HepG2 (cell line): Measurements from ENCODE around the gene TIMM13. TPM values are rescaled to one million over a fixed set of nuclear protein-coding genes. Genes with fewer than 3 reads are reported as not detected.
A peak's percentile ranks its signal among the peaks of the same experiment; 100 is the strongest.

Experiments used
- polyA plus RNA-seq, 8 experiments: library from polyadenylated mRNA; depleted of rRNA in 3 of 8; stranded (reverse) in 7 of 8; unstranded in 1 of 8; fragments of >200 nt; fragmentation: Illumina TruSeq in 4 of 8; extraction: Trizol in 4 of 8; gene quantifications; 2 replicates each; pipeline versions ENCODE4 v1.2.1 to v1.2.3, GENCODE V29; 2011 to 2016; ENCODE audit warnings: low read depth in 4 of 8, missing spikeins in 1 of 8, mixed read lengths in 1 of 8; ENCODE audit not compliant: insufficient read depth in 1 of 8
- total RNA-seq, 5 experiments: library from RNA; depleted of rRNA; stranded (reverse); fragments of >200 nt; fragmentation: Illumina TruSeq; extraction: Trizol; gene quantifications; 2 replicates each; pipeline ENCODE4 v1.2.3, GENCODE V29; 2016; ENCODE audit warnings: low read depth in 1 of 5
- TF ChIP-seq, protein P1 (sequence below): IDR thresholded peaks from 2 replicates; pipeline ENCODE4 v1.6.1; 2016; ENCODE audit warnings: missing compliant biosample characterization, missing genetic modification reagents, borderline replicate concordance
- TF ChIP-seq, protein P2 (sequence below): sonication (generic); formaldehyde crosslinking; IDR thresholded peaks from 2 replicates; pipeline ENCODE4 v1.5.1; 2020; ENCODE audit warnings: mild to moderate bottlenecking, missing genetic modification reagents
- TF ChIP-seq, protein P3 (sequence below): sonication (generic); formaldehyde crosslinking; IDR thresholded peaks from 2 replicates; pipeline ENCODE4 v1.4.0; 2020; ENCODE audit warnings: missing genetic modification reagents
- TF ChIP-seq, protein P4 (sequence below): IDR thresholded peaks from 2 replicates; pipeline ENCODE4 v1.6.1; 2018; ENCODE audit warnings: missing genetic modification reagents, mild to moderate bottlenecking, missing compliant biosample characterization
- TF ChIP-seq, protein P5 (sequence below): sonication (generic); formaldehyde crosslinking; IDR thresholded peaks from 2 replicates; pipeline ENCODE4 v1.9.0; 2021; ENCODE audit warnings: missing genetic modification reagents, borderline replicate concordance

TIMM13 gene
- total and polyA plus RNA-seq, 2 of the 13 experiments (the other 11 are each of a cell fraction or from before 2014, with no cell fraction given), result 48.4 to 108 TPM

DNA sequence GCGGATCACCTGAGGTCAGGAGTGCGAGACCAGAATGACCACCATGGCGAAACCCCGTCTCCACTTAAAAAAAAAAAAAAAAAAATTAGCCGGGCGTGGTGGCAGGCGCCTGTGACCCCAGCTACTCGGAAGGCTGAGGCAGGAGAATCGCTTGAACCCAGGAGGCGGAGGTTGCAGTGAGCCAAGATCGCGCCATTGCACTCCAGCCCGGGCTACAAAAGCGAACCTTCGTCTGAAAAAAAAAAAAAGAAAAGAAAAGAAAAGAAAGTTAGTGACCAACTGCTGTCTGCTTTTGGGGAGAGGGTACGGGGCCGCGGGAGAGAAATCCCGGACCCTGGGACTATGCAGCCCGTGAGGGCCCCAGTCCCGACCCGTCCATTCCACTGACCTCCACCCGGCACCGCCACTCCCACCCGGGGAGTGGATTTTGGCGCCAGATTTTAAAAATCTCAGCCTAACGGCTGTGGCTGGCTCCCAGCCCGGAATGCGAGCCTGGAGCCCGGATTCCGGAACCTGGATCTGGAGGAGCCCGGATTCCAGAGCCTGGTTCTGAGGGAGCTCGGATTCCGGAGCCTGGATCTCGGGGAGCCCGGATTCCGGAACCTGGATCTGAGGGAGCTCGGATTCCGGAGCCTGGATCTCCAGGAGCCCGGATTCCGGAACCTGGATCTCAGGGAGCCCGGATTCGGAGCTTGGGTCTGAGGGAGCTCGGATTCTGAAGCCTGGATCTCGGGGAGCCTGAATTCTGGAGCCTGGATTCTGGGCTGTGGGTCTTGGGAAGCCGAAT lies 35.4 kb upstream of the TIMM13 start (continued):
- TF ChIP-seq, protein P1, sequence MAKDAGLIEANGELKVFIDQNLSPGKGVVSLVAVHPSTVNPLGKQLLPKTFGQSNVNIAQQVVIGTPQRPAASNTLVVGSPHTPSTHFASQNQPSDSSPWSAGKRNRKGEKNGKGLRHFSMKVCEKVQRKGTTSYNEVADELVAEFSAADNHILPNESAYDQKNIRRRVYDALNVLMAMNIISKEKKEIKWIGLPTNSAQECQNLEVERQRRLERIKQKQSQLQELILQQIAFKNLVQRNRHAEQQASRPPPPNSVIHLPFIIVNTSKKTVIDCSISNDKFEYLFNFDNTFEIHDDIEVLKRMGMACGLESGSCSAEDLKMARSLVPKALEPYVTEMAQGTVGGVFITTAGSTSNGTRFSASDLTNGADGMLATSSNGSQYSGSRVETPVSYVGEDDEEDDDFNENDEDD (CRISPR knock-in tag), result peak; percentile 95
- TF ChIP-seq, protein P2, sequence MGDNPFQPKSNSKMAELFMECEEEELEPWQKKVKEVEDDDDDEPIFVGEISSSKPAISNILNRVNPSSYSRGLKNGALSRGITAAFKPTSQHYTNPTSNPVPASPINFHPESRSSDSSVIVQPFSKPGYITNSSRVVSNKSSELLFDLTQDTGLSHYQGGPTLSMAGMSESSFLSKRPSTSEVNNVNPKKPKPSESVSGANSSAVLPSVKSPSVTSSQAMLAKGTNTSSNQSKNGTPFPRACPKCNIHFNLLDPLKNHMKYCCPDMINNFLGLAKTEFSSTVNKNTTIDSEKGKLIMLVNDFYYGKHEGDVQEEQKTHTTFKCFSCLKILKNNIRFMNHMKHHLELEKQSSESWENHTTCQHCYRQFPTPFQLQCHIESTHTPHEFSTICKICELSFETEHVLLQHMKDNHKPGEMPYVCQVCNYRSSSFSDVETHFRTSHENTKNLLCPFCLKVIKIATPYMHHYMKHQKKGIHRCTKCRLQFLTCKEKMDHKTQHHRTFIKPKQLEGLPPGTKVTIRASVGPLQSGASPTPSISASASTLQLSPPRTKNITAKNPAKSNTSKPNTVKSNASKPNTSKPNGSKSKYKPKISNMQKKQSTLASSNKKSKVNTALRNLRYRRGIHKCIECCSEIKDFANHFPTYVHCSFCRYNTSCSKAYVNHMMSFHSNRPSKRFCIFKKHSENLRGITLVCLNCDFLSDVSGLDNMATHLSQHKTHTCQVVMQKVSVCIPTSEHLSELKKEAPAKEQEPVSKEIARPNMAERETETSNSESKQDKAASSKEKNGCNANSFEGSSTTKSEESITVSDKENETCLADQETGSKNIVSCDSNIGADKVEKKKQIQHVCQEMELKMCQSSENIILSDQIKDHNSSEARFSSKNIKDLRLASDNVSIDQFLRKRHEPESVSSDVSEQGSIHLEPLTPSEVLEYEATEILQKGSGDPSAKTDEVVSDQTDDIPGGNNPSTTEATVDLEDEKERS (CRISPR knock-in tag), result peak; percentile 76
- TF ChIP-seq, protein P3, sequence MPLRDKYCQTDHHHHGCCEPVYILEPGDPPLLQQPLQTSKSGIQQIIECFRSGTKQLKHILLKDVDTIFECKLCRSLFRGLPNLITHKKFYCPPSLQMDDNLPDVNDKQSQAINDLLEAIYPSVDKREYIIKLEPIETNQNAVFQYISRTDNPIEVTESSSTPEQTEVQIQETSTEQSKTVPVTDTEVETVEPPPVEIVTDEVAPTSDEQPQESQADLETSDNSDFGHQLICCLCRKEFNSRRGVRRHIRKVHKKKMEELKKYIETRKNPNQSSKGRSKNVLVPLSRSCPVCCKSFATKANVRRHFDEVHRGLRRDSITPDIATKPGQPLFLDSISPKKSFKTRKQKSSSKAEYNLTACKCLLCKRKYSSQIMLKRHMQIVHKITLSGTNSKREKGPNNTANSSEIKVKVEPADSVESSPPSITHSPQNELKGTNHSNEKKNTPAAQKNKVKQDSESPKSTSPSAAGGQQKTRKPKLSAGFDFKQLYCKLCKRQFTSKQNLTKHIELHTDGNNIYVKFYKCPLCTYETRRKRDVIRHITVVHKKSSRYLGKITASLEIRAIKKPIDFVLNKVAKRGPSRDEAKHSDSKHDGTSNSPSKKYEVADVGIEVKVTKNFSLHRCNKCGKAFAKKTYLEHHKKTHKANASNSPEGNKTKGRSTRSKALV, result peak; percentile 88
- TF ChIP-seq, protein P4, sequence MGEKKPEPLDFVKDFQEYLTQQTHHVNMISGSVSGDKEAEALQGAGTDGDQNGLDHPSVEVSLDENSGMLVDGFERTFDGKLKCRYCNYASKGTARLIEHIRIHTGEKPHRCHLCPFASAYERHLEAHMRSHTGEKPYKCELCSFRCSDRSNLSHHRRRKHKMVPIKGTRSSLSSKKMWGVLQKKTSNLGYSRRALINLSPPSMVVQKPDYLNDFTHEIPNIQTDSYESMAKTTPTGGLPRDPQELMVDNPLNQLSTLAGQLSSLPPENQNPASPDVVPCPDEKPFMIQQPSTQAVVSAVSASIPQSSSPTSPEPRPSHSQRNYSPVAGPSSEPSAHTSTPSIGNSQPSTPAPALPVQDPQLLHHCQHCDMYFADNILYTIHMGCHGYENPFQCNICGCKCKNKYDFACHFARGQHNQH, result peak; percentile 87
- TF ChIP-seq, protein P5, sequence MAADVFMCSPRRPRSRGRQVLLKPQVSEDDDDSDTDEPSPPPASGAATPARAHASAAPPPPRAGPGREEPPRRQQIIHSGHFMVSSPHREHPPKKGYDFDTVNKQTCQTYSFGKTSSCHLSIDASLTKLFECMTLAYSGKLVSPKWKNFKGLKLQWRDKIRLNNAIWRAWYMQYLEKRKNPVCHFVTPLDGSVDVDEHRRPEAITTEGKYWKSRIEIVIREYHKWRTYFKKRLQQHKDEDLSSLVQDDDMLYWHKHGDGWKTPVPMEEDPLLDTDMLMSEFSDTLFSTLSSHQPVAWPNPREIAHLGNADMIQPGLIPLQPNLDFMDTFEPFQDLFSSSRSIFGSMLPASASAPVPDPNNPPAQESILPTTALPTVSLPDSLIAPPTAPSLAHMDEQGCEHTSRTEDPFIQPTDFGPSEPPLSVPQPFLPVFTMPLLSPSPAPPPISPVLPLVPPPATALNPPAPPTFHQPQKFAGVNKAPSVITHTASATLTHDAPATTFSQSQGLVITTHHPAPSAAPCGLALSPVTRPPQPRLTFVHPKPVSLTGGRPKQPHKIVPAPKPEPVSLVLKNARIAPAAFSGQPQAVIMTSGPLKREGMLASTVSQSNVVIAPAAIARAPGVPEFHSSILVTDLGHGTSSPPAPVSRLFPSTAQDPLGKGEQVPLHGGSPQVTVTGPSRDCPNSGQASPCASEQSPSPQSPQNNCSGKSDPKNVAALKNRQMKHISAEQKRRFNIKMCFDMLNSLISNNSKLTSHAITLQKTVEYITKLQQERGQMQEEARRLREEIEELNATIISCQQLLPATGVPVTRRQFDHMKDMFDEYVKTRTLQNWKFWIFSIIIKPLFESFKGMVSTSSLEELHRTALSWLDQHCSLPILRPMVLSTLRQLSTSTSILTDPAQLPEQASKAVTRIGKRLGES (CRISPR knock-in tag), result peak; percentile 75; the same call in 1 of the 2 replicates
